Measurements from ENCODE around the gene TRPM2.

GRCh38 chr21:44405948-44406872, 52.8 kb downstream of the TRPM2 start:
- TF ChIP-seq EZH2 (IDR thresholded peaks at IDR 0.05; ENCODE audit: low read length, missing control alignments) (no peak), CTCF (conservative IDR thresholded peaks at IDR 0.05 in 1 of 2, IDR thresholded peaks at IDR 0.05 in 1 of 2; ENCODE audit: low read depth in 1 of 2, low read length in 2 of 2) (no peak)
